Left ventricle myocardium inferior (tissue), 1 donor: ENCODE measurements around the gene HPGD. TPM values are rescaled to one million over a fixed set of nuclear protein-coding genes. Genes with fewer than 3 reads are reported as not detected.
"Not testable (repeated sequence)": the region's sequence is repeated elsewhere in the genome, so short reads cannot be mapped to it uniquely, and the experiment has no call there.

Source experiments
- DNase-seq: peaks from one replicate; pipeline ENCODE4 v3.0.0-alpha.2; 2020
- H3K27ac ChIP-seq: fragments of 200-600 bp; replicated peaks from 2 replicates; pipeline ENCODE4 v1.8.0; 2021
- H3K27me3 ChIP-seq: fragments of 200-600 bp; 2 replicates; pipeline ENCODE4 v1.8.0; 2021; ENCODE audit warnings: low read depth
- H3K36me3 ChIP-seq: fragments of 200-600 bp; 2 replicates; pipeline ENCODE4 v1.8.0; 2021
- H3K4me1 ChIP-seq: fragments of 200-600 bp; 2 replicates; pipeline ENCODE4 v1.8.0; 2021
- H3K4me3 ChIP-seq: fragments of 200-600 bp; 2 replicates; pipeline ENCODE4 v1.8.0; 2021; ENCODE audit warnings: mild to moderate bottlenecking, moderate library complexity
- H3K9me3 ChIP-seq: fragments of 200-600 bp; replicated peaks from 2 replicates; pipeline ENCODE4 v1.8.0; 2021
- CTCF ChIP-seq: fragments of 200-600 bp; IDR thresholded peaks from 2 replicates; pipeline ENCODE4 v1.8.0; 2021; ENCODE audit warnings: antibody characterized with exemption, mild to moderate bottlenecking, borderline replicate concordance
- intact Hi-C: fragments of 100-400 bp; cut with micrococcal nuclease; formaldehyde crosslinking; loops from one replicate; pipeline ENCODE4 v1.11.0; 2022
- total RNA-seq: library from RNA; stranded (reverse); fragmentation: NEBNext Ultra II Directional; extraction: Animal tissue kit (Norgen Biotek cat#: 25700); gene quantifications from one replicate; pipeline ENCODE4 v1.2.1, GENCODE V29; 2021
- donor health status: DM: no; HTN: yes; CAD: no; lungs with severe emphysema.

HPGD gene
- total RNA-seq, 1 donor from 2014 or later, result 1.4 TPM

- Histone ChIP-seq H3K27ac (no peak overlapping the region), H3K4me1 (no peaks in the 10 kb centered on the region), H3K36me3 (no peaks in the 10 kb centered on the region), H3K27me3 (no peaks in the 10 kb centered on the region), H3K9me3 (no peaks in the 10 kb centered on the region), H3K4me3 (no peak overlapping the region)
- intact Hi-C loops, result no loop called here
- no peak for TF ChIP-seq CTCF
- DNase-seq, result no peak
Observed at GRCh38 chr4:174494726-174495125, 27.6 kb downstream of the HPGD start.

- intact Hi-C loops, result no loop called here
- TF ChIP-seq CTCF, result no peak
Observed at GRCh38 chr4:174494146-174494545, 28.1 kb downstream of the HPGD start.

GRCh38 chr4:174490451-174490961 is 31.8 kb downstream of the HPGD start:
- no peaks in the 10 kb centered on the region for H3K9me3 ChIP-seq
- intact Hi-C loops, result no loop called here
- no peak for TF ChIP-seq CTCF
- no peaks in the 10 kb centered on the region for H3K27me3 ChIP-seq
- H3K4me3 ChIP-seq, result no peak overlapping the region
- no peak overlapping the region for H3K27ac ChIP-seq
- DNase-seq, result no peak
- H3K4me1 ChIP-seq, result no peaks in the 10 kb centered on the region
- no peaks in the 10 kb centered on the region for H3K36me3 ChIP-seq

More at GRCh38 chr4:174494146-174494545, 28.1 kb downstream of the HPGD start:
- Histone ChIP-seq H3K36me3 (no peaks in the 10 kb centered on the region), H3K27ac (no peak overlapping the region), H3K4me3 (no peak overlapping the region), H3K27me3 (no peaks in the 10 kb centered on the region), H3K9me3 (no peaks in the 10 kb centered on the region), H3K4me1 (no peaks in the 10 kb centered on the region)
- no peak for DNase-seq

- H3K27me3 ChIP-seq, H3K4me1 ChIP-seq, H3K36me3 ChIP-seq, H3K9me3 ChIP-seq, intact Hi-C loops, DNase-seq, H3K4me3 ChIP-seq, H3K27ac ChIP-seq: not testable (repeated sequence)
Observed at GRCh38 chr4:174488368-174488767, 33.9 kb downstream of the HPGD start.

GRCh38 chr4:174485025-174485424 is 37.3 kb downstream of the HPGD start:
- Histone ChIP-seq H3K27me3 (no peaks in the 10 kb centered on the region), H3K27ac (no peak overlapping the region), H3K36me3 (no peaks in the 10 kb centered on the region), H3K9me3 (no peaks in the 10 kb centered on the region), H3K4me1 (no peaks in the 10 kb centered on the region), H3K4me3 (no peak overlapping the region)
- DNase-seq, result no peak
- intact Hi-C loops, result no loop called here
- TF ChIP-seq CTCF, result no peak

- no peaks in the 10 kb centered on the region for H3K36me3 ChIP-seq
- no peak for DNase-seq
Observed at GRCh38 chr4:174483792-174484191, 38.5 kb downstream of the HPGD start.

More at GRCh38 chr4:174483792-174484191, 38.5 kb downstream of the HPGD start:
- H3K4me1 ChIP-seq, result no peaks in the 10 kb centered on the region
- H3K4me3 ChIP-seq, result no peak overlapping the region
- no peak for TF ChIP-seq CTCF
- no peak overlapping the region for H3K27ac ChIP-seq
- no peaks in the 10 kb centered on the region for H3K27me3 ChIP-seq
- H3K9me3 ChIP-seq, result no peaks in the 10 kb centered on the region
- intact Hi-C loops, result no loop called here
